Astrocyte (in vitro differentiated cells and primary cell): ENCODE measurements around the gene SPPL3. TPM values are rescaled to one million over a fixed set of nuclear protein-coding genes. Genes with fewer than 3 reads are reported as not detected.

Source experiments
- DNase-seq: peaks from one replicate; pipeline ENCODE4 v3.0.0-alpha.2; 2010; ENCODE audit warnings: low read depth
- FAIRE-seq: peaks from 2 replicates; lab custom pipeline; 2011; peaks lifted over from hg19 to GRCh38; lab: Jason Lieb, UNC
- H2AFZ ChIP-seq: 2 replicates; pipeline ENCODE4 v1.6.0; 2012; ENCODE audit warnings: low read depth, low read length, inconsistent platforms
- H3K27ac ChIP-seq: 2 replicates; pipeline ENCODE4 v1.5.1; 2011; ENCODE audit warnings: low read depth, low read length, inconsistent platforms
- H3K27me3 ChIP-seq: 2 replicates; pipeline ENCODE4 v1.6.0; 2011; ENCODE audit warnings: low read length, inconsistent platforms; ENCODE audit not compliant: insufficient read depth
- H3K36me3 ChIP-seq: 2 replicates; pipeline ENCODE4 v1.5.1; 2011; ENCODE audit warnings: low read length, inconsistent platforms; ENCODE audit not compliant: insufficient read depth
- H3K4me1 ChIP-seq: 2 replicates; pipeline ENCODE4 v1.5.1; 2011; ENCODE audit warnings: low read length, inconsistent platforms; ENCODE audit not compliant: insufficient read depth
- H3K4me2 ChIP-seq: 2 replicates; pipeline ENCODE4 v1.6.0; 2012; ENCODE audit warnings: low read length, inconsistent platforms
- H3K4me3 ChIP-seq: 2 replicates; pipeline ENCODE4 v1.5.1; 2011; ENCODE audit warnings: low read depth, mild to moderate bottlenecking, low read length, inconsistent platforms; ENCODE audit not compliant: insufficient read depth
- H3K79me2 ChIP-seq: 2 replicates; pipeline ENCODE4 v1.6.0; 2012; ENCODE audit warnings: mild to moderate bottlenecking, low read length, inconsistent platforms; ENCODE audit not compliant: insufficient read depth
- H3K9ac ChIP-seq: 2 replicates; pipeline ENCODE4 v1.6.0; 2012; ENCODE audit warnings: mild to moderate bottlenecking, low read length, inconsistent platforms
- H3K9me3 ChIP-seq: 2 replicates; pipeline ENCODE4 v1.5.1; 2012; ENCODE audit warnings: low read depth, mild to moderate bottlenecking, low read length, inconsistent platforms; ENCODE audit not compliant: insufficient read depth
- H4K20me1 ChIP-seq: 2 replicates; pipeline ENCODE4 v1.6.0; 2012; ENCODE audit warnings: low read length, inconsistent platforms; ENCODE audit not compliant: insufficient read depth
- H3K27ac Mint-ChIP-seq: one replicate; pipeline ENCODE4 v1.8.0; 2021; ENCODE audit warnings: mild to moderate bottlenecking, mixed read lengths; ENCODE audit not compliant: unreplicated experiment
- H3K27me3 Mint-ChIP-seq: one replicate; pipeline ENCODE4 v1.8.0; 2021; ENCODE audit warnings: low read depth, mixed read lengths; ENCODE audit not compliant: unreplicated experiment
- H3K36me3 Mint-ChIP-seq: one replicate; pipeline ENCODE4 v1.8.0; 2021; ENCODE audit warnings: low read depth, mixed read lengths; ENCODE audit not compliant: unreplicated experiment
- H3K4me1 Mint-ChIP-seq: one replicate; pipeline ENCODE4 v1.8.0; 2021; ENCODE audit warnings: low read depth, mixed read lengths; ENCODE audit not compliant: unreplicated experiment
- H3K4me3 Mint-ChIP-seq: one replicate; pipeline ENCODE4 v1.8.0; 2021; ENCODE audit warnings: mild to moderate bottlenecking, moderate library complexity, mixed read lengths; ENCODE audit not compliant: unreplicated experiment
- H3K9me3 Mint-ChIP-seq: one replicate; pipeline ENCODE4 v1.8.0; 2021; ENCODE audit warnings: mild to moderate bottlenecking, mixed read lengths; ENCODE audit not compliant: unreplicated experiment
- EZH2 ChIP-seq: IDR thresholded peaks from 2 replicates; pipeline ENCODE4 v1.6.1; 2012; ENCODE audit warnings: mild to moderate bottlenecking, low read length, inconsistent platforms; ENCODE audit not compliant: insufficient read depth
- total RNA-seq: library from RNA; stranded (reverse); gene quantifications from 2 replicates; pipeline ENCODE4 v1.2.1, GENCODE V29; 2021
- TF ChIP-seq, protein P1 (sequence below): IDR thresholded peaks from 2 replicates; pipeline ENCODE4 v1.5.1; 2011; ENCODE audit warnings: low read depth, mild to moderate bottlenecking, inconsistent platforms, low read length, moderate library complexity; ENCODE audit not compliant: insufficient read depth

SPPL3 gene
- total RNA-seq, 1 donor from 2014 or later: 48.3 TPM

DNA sequence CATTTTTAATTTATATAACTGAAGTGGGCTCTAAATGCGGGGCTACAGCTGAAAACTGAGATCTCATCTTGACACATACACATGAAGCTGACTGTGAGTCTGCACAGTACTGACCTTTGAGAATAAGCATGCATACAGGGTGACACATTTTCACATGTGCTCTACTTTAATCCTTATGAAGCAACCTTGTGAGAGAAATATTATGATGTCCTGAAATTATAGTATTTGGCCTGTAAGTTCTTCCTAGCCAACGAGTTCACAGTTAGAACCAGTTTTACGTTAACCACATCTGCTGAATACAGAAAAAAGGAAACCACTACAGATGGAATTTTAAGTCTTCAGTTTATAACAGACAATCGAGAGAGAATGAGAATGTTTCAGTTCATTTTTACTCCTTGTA, 70.3 kb downstream of the SPPL3 start:
- Histone ChIP-seq H3K9ac (no peak overlapping the region), H3K36me3 (no peaks in the 10 kb centered on the region), H2AFZ (no peak overlapping the region), H3K4me3 (no peak overlapping the region), H3K27ac (no peak overlapping the region), H3K4me2 (no peak overlapping the region), H3K9me3 (no peaks in the 10 kb centered on the region), H3K4me1 (no peaks in the 10 kb centered on the region), H3K27me3 (no peaks in the 10 kb centered on the region), H4K20me1 (peaks cover 74% of the 10 kb centered on the region), H3K79me2 (peaks cover 19% of the 10 kb centered on the region)
- no peaks in the 10 kb centered on the region for H3K36me3 Mint-ChIP-seq
- H3K27me3 Mint-ChIP-seq: no peaks in the 10 kb centered on the region
- H3K4me3 Mint-ChIP-seq: no peak overlapping the region
- DNase-seq: no peak
- H3K4me1 Mint-ChIP-seq: peaks cover 34% of the 10 kb centered on the region
- FAIRE-seq: no peak
- H3K9me3 Mint-ChIP-seq: no peaks in the 10 kb centered on the region
- TF ChIP-seq, protein P1, sequence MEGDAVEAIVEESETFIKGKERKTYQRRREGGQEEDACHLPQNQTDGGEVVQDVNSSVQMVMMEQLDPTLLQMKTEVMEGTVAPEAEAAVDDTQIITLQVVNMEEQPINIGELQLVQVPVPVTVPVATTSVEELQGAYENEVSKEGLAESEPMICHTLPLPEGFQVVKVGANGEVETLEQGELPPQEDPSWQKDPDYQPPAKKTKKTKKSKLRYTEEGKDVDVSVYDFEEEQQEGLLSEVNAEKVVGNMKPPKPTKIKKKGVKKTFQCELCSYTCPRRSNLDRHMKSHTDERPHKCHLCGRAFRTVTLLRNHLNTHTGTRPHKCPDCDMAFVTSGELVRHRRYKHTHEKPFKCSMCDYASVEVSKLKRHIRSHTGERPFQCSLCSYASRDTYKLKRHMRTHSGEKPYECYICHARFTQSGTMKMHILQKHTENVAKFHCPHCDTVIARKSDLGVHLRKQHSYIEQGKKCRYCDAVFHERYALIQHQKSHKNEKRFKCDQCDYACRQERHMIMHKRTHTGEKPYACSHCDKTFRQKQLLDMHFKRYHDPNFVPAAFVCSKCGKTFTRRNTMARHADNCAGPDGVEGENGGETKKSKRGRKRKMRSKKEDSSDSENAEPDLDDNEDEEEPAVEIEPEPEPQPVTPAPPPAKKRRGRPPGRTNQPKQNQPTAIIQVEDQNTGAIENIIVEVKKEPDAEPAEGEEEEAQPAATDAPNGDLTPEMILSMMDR: no peak
- no peak for TF ChIP-seq EZH2
- peak overlapping the region; percentile 38 for H3K27ac Mint-ChIP-seq

DNA sequence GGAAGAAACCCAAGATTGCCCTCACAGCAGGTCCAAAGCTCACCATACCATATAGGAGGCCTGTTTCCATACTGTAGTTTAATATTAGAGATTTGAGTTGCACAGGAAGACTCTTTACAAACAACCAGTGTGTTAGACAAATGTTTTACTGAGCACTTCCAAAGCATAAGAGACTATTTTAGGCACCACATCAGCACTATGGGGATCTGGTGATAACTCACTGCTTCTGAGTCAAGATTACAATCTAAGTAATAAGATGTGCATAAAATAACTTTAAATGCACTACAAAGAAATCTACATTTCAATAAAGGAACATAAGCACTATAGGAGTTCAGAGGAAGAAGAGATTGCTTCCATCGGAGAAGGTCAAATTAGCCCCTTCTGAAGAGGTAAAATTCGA, 71.4 kb downstream of the SPPL3 start:
- no peak for FAIRE-seq
- Histone ChIP-seq H3K4me2 (no peak overlapping the region), H3K79me2 (peaks cover 10% of the 10 kb centered on the region), H3K27ac (no peak overlapping the region), H4K20me1 (peaks cover 72% of the 10 kb centered on the region), H3K4me1 (no peaks in the 10 kb centered on the region), H3K27me3 (no peaks in the 10 kb centered on the region), H3K9me3 (no peaks in the 10 kb centered on the region), H2AFZ (no peak overlapping the region), H3K9ac (no peak overlapping the region), H3K36me3 (no peaks in the 10 kb centered on the region), H3K4me3 (no peak overlapping the region)
- H3K4me1 Mint-ChIP-seq: peaks cover 34% of the 10 kb centered on the region
- H3K27me3 Mint-ChIP-seq: no peaks in the 10 kb centered on the region
- H3K4me3 Mint-ChIP-seq: no peak overlapping the region
- DNase-seq: no peak
- H3K27ac Mint-ChIP-seq: no peak overlapping the region
- no peaks in the 10 kb centered on the region for H3K36me3 Mint-ChIP-seq
- TF ChIP-seq, protein P1: no peak
- TF ChIP-seq EZH2: no peak
- H3K9me3 Mint-ChIP-seq: no peaks in the 10 kb centered on the region

DNA sequence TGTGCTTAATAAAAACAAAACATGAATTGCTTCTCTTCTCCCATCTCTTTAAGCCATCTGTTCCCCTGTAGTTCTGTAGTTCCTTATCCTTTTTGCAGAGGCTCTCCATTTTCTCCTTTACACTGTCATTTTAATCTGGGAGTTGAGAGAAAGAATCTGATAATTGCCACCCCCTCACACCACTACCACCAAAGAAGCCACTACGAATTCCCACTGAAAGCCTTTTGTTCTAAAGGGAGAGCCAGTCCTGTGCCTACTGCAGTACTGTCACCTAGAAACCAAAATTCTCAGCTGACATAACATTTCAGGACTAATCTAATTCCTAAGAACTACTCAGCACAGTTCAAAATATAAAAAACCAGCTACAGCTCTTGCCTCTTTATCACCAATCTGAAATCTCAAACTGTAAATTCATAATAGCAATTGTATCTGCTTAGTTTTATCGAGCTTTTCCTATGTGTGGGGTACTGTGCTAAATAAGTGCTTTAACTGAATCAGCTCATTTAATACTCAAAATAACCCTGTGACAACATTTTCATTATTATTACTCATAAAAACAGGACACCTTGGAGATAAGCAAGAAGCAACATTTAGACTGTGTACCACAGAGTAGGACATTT, 72.4 kb downstream of the SPPL3 start:
- no peak overlapping the region for H3K4me3 Mint-ChIP-seq
- no peak overlapping the region for H3K27ac ChIP-seq

More for the DNA sequence above, 72.4 kb downstream of the SPPL3 start:
- no peaks in the 10 kb centered on the region for H3K27me3 ChIP-seq
- H3K36me3 ChIP-seq: no peaks in the 10 kb centered on the region
- H3K36me3 Mint-ChIP-seq: no peaks in the 10 kb centered on the region
- H3K4me1 ChIP-seq: no peaks in the 10 kb centered on the region
- no peak overlapping the region for H2AFZ ChIP-seq
- FAIRE-seq (no peak), DNase-seq (peak; percentile 22)
- H3K27ac Mint-ChIP-seq: peak overlapping the region; percentile 37
- no peaks in the 10 kb centered on the region for H3K9me3 ChIP-seq
- H4K20me1 ChIP-seq: peaks cover 67% of the 10 kb centered on the region
- H3K4me1 Mint-ChIP-seq: peaks cover 37% of the 10 kb centered on the region
- H3K4me2 ChIP-seq: no peak overlapping the region
- no peak overlapping the region for H3K4me3 ChIP-seq
- no peak overlapping the region for H3K9ac ChIP-seq
- no peaks in the 10 kb centered on the region for H3K9me3 Mint-ChIP-seq
- H3K79me2 ChIP-seq: peaks cover 6% of the 10 kb centered on the region
- H3K27me3 Mint-ChIP-seq: no peaks in the 10 kb centered on the region
- no peak for TF ChIP-seq EZH2
- TF ChIP-seq, protein P1: no peak
